Small intestine (tissue), 7 donors: ENCODE results near the gene RIMS1. TPM values are rescaled to one million over a fixed set of nuclear protein-coding genes. Genes with fewer than 3 reads are reported as not detected.
"Not testable (repeated sequence)": the region's sequence is repeated elsewhere in the genome, so short reads cannot be mapped to it uniquely, and the experiment has no call there.

Source experiments
- DNase-seq, 2 donors: peaks; one replicate each; pipeline versions ENCODE4 v3.0.0 to v3.0.0-alpha.2; 2013
- FAIRE-seq: peaks from 2 replicates; lab custom pipeline; 2012; peaks lifted over from hg19 to GRCh38; lab: Jason Lieb, UNC
- H3K27ac ChIP-seq, 3 donors: one replicate each; pipeline ENCODE4 v1.5.1; 2013; ENCODE audit warnings: low read length in 2 of 3, mild to moderate bottlenecking in 2 of 3, control low read depth in 1 of 3, inconsistent platforms in 1 of 3, low read depth in 1 of 3, moderate library complexity in 1 of 3
- H3K27me3 ChIP-seq, 3 donors: one replicate each; pipeline ENCODE4 v1.6.1; 2013; ENCODE audit warnings: low read length in 3 of 3, inconsistent platforms in 1 of 3; ENCODE audit not compliant: control insufficient read depth in 3 of 3, insufficient read depth in 3 of 3
- H3K36me3 ChIP-seq, 3 donors: one replicate each; pipeline ENCODE4 v1.6.1; 2013; ENCODE audit warnings: low read length in 3 of 3, inconsistent platforms in 1 of 3, low read depth in 1 of 3, mild to moderate bottlenecking in 1 of 3, moderate library complexity in 1 of 3; ENCODE audit not compliant: control insufficient read depth in 3 of 3, insufficient read depth in 2 of 3
- H3K4me1 ChIP-seq, 3 donors: one replicate each; pipeline ENCODE4 v1.6.1; 2013; ENCODE audit warnings: low read length in 2 of 3, inconsistent platforms in 1 of 3, low read depth in 1 of 3, mild to moderate bottlenecking in 1 of 3, moderate library complexity in 1 of 3; ENCODE audit not compliant: control insufficient read depth in 3 of 3, insufficient read depth in 2 of 3
- H3K4me3 ChIP-seq, 3 donors: one replicate each; pipeline ENCODE4 v1.5.1; 2013; ENCODE audit warnings: low read length in 3 of 3, control low read depth in 1 of 3, inconsistent platforms in 1 of 3, low read depth in 1 of 3, mild to moderate bottlenecking in 1 of 3, moderate library complexity in 1 of 3
- H3K9me3 ChIP-seq, 2 donors: one replicate each; pipeline ENCODE4 v1.6.1; 2013; ENCODE audit warnings: low read depth in 1 of 2, low read length in 1 of 2; ENCODE audit not compliant: control insufficient read depth in 2 of 2, insufficient read depth in 1 of 2
- WGBS, 3 donors: extraction: QIAGEN DNeasy Blood & Tissue Kit; methylation state at CpG; one replicate each; pipeline ENCODE4 v1.1.7; 2013; 5-methylcytosine and 5-hydroxymethylcytosine counted together
- polyA plus RNA-seq, 4 donors: library from polyadenylated mRNA; stranded (reverse) in 3 of 4; unstranded in 1 of 4; fragments of 200-250 nt in 3 of 4; fragments of 120-200 nt in 1 of 4; gene quantifications; one replicate each; pipeline versions ENCODE4 v1.2.1 to v1.2.3, GENCODE V29; 2013
- donor health status: healthy with polysubstance abuse.
- donor health status: control.
- donor health status: control.
- donor health status: Bipolar disorder and iron deficiency.
- donor health status: healthy.

Gene RIMS1
- polyA plus RNA-seq, 4 donors = 0.27 to 1.4 (median 0.52) TPM; not detected in 1

DNA sequence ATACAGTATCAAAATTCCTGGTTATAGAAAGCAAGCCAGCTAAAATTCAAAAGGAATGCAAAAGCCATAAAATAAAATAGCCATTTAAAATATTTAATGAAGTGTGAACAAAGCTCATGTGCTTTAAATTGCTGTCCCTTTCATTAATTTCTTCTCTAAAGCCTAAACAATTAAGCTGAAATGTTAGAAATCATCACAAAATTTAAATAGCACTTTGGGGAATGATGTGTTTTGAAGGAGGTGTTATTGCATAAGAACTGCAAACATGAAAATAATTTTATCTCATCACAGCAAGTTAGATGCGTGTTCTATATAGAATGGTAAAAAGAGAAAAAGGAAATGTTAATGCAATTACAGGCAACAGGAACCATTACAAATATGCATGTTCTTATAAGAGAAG lies 111.0 kb downstream of the RIMS1 start:
- Histone ChIP-seq H3K9me3 (no peaks in the 10 kb centered on the region), H3K4me1 (no peaks in the 10 kb centered on the region), H3K36me3 (no peaks in the 10 kb centered on the region), H3K4me3 (no peak overlapping the region), H3K27me3 (no peaks in the 10 kb centered on the region), H3K27ac (no peak overlapping the region)
- no peak for DNase-seq
- FAIRE-seq = no peak
- whole genome bisulfite sequencing, 3 donors = 84 to 91% (median 85%) methylated on average over 1 of the region's 1 CpG

DNA sequence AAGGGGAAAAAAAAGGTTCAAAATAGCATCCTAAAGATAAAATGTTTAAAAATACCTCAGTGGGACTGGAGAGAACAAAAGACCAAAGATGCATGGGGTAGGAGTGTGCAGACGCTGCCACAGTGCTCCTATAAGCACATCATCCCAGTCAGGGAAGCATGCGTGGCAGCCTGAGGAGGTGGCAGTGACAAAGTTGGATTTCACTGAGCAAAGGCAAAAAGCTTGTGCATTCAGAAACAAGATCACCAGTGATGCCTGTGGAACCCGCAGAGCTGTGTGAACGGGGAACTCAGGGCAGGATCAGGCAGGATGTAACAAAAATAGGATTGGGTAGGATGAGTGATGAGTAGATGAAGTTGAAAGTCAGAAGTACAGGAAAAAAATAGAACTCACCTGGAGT lies 116.1 kb downstream of the RIMS1 start:
- Histone ChIP-seq H3K4me1 (no peaks in the 10 kb centered on the region), H3K4me3 (no peak overlapping the region), H3K27ac (no peak overlapping the region), H3K36me3 (no peaks in the 10 kb centered on the region), H3K9me3 (peaks cover 0 to 14% of the 10 kb centered on the region in 2 donors), H3K27me3 (no peaks in the 10 kb centered on the region)
- no peak for DNase-seq
- WGBS, 3 donors = 80 to 86% (median 82%) methylated on average over 4 of the region's 4 CpGs
- FAIRE-seq = no peak

- FAIRE-seq, H3K36me3 ChIP-seq, H3K27ac ChIP-seq, DNase-seq, H3K27me3 ChIP-seq, H3K4me1 ChIP-seq, H3K4me3 ChIP-seq: not testable (repeated sequence)
- 89 to 91% (median 91%) methylated on average over 9 of the region's 9 CpGs for WGBS, 3 donors
- H3K9me3 ChIP-seq = peaks cover 0 to 14% of the 10 kb centered on the region in 2 donors
Measured at GRCh38 chr6:72006591-72006990, 120.2 kb downstream of the RIMS1 start.

DNA sequence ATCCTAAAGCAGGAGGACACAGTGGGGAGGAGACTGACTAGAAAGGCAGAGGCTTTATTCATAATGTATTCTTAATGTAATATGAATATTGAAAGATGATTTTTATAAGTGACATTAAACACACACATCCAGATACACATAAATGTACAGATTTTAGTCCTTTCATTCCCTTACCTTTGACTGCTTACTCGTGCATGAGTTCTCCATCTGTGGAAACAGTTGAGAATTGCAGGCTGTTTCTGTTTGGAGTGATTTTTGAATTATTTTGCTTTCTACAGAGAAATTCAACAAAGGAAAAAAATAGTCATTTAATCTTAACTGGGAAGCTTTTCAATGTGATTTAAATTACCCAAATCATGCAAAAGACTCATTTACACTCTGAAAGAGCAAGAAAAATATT lies 136.5 kb downstream of the RIMS1 start:
- H3K36me3 ChIP-seq = no peaks in the 10 kb centered on the region
- H3K9me3 ChIP-seq = no peaks in the 10 kb centered on the region
- H3K4me1 ChIP-seq = no peaks in the 10 kb centered on the region
- no peak overlapping the region for H3K27ac ChIP-seq
- FAIRE-seq (no peak), DNase-seq (no peak)
- WGBS, 3 donors = 21 to 29% (median 29%) methylated on average over 1 of the region's 1 CpG
- H3K27me3 ChIP-seq = no peaks in the 10 kb centered on the region
- no peak overlapping the region for H3K4me3 ChIP-seq

GRCh38 chr6:72031471-72031870 lies 145.1 kb downstream of the RIMS1 start:
- Histone ChIP-seq H3K27me3 (no peaks in the 10 kb centered on the region), H3K27ac (no peak overlapping the region), H3K9me3 (no peaks in the 10 kb centered on the region), H3K4me1 (peaks cover 0 to 4% (median 0%) of the 10 kb centered on the region in 3 donors), H3K36me3 (no peaks in the 10 kb centered on the region), H3K4me3 (no peak overlapping the region)
- DNase-seq (no peak), FAIRE-seq (no peak)
- 45 to 51% (median 47%) methylated on average over 2 of the region's 2 CpGs for WGBS, 3 donors

GRCh38 chr6:72032086-72032485 lies 145.7 kb downstream of the RIMS1 start:
- H3K4me1 ChIP-seq = peaks cover 0 to 4% (median 0%) of the 10 kb centered on the region in 3 donors
- no peaks in the 10 kb centered on the region for H3K36me3 ChIP-seq
- H3K27me3 ChIP-seq = no peaks in the 10 kb centered on the region
- no peaks in the 10 kb centered on the region for H3K9me3 ChIP-seq
- DNase-seq = no peak
- no peak overlapping the region for H3K4me3 ChIP-seq
- FAIRE-seq = no peak
- H3K27ac ChIP-seq = no peak overlapping the region
- WGBS, 3 donors = 39 to 58% (median 49%) methylated on average over 2 of the region's 2 CpGs

GRCh38 chr6:72035486-72035885 lies 149.1 kb downstream of the RIMS1 start:
- no peak for FAIRE-seq

DNA sequence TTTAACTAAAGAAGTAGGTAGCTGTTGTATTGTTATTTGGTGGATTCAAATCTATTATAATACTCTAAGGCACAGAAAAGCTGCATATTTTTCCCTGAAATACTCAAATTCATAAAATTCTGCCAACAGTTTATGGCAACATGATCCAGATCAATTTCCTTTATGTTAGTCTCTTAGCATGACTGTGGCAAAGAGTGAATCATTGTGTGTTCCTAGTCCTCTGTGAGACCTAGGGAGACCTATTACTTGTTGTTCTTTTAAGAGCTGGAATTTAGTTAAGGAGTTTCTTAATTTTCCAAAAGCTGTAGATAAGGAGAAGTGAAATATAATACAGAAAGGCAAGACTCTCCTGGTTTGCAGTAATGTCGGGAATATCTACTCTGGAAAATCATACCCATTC lies 149.6 kb downstream of the RIMS1 start:
- no peaks in the 10 kb centered on the region for H3K27me3 ChIP-seq
- peaks cover 0 to 4% (median 0%) of the 10 kb centered on the region in 3 donors for H3K4me1 ChIP-seq
- FAIRE-seq (no peak), DNase-seq (no peak)
- H3K36me3 ChIP-seq = no peaks in the 10 kb centered on the region
- no peak overlapping the region for H3K4me3 ChIP-seq
- H3K27ac ChIP-seq = no peak overlapping the region
- no peaks in the 10 kb centered on the region for H3K9me3 ChIP-seq
- WGBS, 3 donors = 93 to 96% (median 93%) methylated on average over 1 of the region's 1 CpG

More at GRCh38 chr6:72035486-72035885, 149.1 kb downstream of the RIMS1 start:
- Histone ChIP-seq H3K4me3 (no peak overlapping the region), H3K27ac (no peak overlapping the region), H3K4me1 (peaks cover 0 to 4% (median 0%) of the 10 kb centered on the region in 3 donors), H3K36me3 (no peaks in the 10 kb centered on the region), H3K27me3 (no peaks in the 10 kb centered on the region), H3K9me3 (no peaks in the 10 kb centered on the region)
- no peak for DNase-seq

GRCh38 chr6:72037006-72037405 lies 150.7 kb downstream of the RIMS1 start:
- DNase-seq = no peak
- Histone ChIP-seq H3K27ac (no peak overlapping the region), H3K9me3 (no peaks in the 10 kb centered on the region), H3K36me3 (no peaks in the 10 kb centered on the region), H3K4me3 (no peak overlapping the region), H3K27me3 (no peaks in the 10 kb centered on the region), H3K4me1 (peaks cover 0 to 4% (median 0%) of the 10 kb centered on the region in 3 donors)
- no peak for FAIRE-seq
- WGBS, 3 donors = 33 to 54% (median 46%) methylated on average over 4 of the region's 4 CpGs
